Umbilical cord (tissue), 2 donors: ENCODE data around the gene ACTN1. TPM values are rescaled to one million over a fixed set of nuclear protein-coding genes. Genes with fewer than 3 reads are reported as not detected.
"Not testable (repeated sequence)": the region's sequence is repeated elsewhere in the genome, so short reads cannot be mapped to it uniquely, and the experiment has no call there.

Source experiments
- DNase-seq: peaks from one replicate; pipeline ENCODE4 v3.0.0-alpha.2; 2015; ENCODE audit warnings: low spot score
- total RNA-seq: library from RNA; depleted of rRNA; stranded (reverse); fragments of >200 nt; gene quantifications from one replicate; pipeline ENCODE4 v1.2.3, GENCODE V29; 2014; ENCODE audit warnings: low replicate concordance; ENCODE audit not compliant: insufficient read depth

The ACTN1 gene
- total RNA-seq, 1 donor from 2014 or later = 456 TPM

DNA sequence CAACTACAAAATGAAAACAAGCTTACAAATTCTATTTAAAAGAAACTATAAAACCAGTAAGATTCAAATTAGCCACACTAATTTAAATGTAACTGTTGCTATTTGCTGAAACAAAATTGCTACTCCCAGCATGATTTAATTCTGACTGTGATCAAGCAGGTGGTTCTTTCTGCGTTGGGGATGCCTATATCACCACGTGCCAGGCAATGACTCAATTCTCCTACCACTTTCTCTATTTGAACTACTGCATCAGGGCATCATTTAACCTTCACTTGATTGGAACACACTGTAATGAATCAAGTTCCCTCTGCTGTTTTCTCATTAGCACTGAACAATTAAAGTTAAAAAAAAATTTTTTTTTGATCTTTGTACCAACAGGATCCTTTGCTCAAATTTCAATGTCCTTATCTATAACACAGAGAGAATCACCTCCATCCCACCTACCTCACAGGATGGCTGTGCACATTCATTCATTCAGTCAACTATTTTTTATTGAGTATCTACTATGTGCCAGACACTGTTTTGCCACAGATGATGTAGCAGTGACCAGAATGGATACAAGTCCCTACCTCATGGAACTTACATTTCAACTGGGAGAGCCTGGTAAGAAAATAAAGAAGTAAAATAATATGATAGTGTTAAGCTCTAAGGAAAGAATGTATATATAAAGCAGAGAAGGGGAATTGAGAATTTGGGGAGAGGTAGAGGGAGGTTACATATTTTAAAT lies 8.0 kb upstream of the ACTN1 start:
- DNase-seq = no peak

DNA sequence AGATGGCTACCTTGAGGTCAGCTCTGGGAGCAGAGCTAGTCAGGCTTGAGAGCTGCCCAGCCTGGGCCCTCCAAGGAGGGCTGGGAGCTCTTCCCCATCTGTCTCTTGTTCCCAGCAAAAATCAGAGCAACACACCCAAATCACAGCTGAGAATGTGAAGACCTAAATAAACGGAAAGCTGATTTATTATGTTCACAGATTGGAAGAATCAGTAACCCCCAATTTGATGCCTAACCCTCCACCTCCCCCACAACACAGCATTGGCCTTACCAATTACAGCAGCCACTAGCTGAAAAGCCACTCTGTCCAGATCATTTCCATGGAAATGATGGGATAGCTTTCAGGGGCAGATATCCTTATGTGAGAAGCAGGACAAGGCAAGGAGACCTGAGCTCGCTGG lies 7.1 kb upstream of the ACTN1 start:
- DNase-seq = no peak

DNA sequence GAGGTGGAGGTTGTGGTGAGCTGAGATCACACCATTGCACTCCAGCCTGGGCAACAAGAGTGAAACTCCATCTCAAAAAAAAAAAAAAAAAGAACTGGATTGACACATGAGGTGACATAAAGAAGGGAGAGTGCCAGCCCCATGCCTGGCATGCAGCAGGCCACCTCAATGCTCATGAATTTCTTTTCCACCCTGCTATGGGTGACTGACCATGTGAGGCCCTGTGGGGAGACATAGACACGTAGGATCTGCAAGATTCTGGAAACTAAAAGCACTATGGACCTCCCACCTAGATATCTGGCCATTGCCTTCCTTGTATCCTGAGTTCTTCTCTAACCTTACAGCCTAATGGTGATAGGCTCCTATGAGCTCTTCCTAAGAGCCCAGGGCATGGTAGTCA lies 5.6 kb upstream of the ACTN1 start:
- DNase-seq = no peak

DNA sequence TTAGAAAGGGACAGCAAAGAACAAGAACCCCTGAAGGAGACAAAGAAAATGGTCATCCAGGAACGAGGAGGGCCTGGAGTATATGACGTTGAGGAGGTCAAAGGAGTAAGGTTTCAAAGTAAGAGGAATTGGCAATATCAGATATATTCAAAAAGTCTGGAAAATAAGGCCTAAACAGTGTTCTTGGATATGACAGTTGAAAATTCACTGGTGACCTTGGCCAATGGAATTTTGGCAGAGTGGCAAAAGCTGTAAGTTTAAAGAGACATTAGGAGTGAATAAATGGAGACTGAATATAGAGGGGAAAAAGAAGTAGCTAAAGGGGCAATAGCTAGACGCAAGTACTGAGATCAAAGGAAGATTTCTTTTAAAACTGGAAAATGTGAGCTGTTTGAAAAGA lies 4.1 kb upstream of the ACTN1 start:
- DNase-seq = no peak

DNA sequence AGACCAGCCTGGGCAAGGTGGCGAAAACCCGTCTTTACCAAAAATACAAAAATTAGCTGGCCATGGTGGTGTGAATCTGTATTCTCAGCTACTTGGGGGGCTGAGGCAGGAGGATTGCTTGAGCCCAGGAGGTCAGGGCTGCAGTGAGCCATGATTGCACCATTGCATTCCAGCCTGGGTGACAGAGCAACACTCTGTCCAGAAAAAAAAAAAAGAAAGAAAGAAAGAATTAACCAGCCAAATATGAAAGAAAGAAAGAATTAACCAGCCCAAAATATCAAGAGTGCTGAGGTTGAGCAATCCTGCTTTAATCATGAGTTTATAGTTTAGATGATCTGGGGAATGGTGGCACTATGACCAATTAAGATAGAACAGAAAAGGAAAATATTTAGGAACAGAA lies 3.5 kb upstream of the ACTN1 start:
- no peak for DNase-seq

DNA sequence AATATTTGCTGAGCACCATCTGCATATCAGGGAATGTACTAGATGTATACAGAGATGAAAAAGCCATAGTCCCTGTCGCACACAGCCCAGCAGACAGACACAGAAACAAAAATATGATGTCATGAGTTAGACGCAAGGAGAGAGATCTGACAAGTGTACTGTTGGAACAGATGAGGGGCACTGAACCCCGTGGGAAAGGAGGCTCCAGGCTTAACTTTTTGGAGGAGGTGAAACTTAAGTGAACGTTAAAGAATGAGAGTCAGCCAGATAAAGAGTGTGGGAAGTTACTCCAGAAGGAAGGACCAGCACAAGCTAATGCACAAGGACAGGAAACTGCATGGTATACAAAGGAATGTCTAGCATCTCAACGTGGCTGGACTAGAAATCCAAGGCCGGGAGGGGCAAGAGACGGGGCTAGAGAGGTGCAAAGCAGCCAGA lies 2.5 kb upstream of the ACTN1 start:
- DNase-seq = peak; percentile 63

DNA sequence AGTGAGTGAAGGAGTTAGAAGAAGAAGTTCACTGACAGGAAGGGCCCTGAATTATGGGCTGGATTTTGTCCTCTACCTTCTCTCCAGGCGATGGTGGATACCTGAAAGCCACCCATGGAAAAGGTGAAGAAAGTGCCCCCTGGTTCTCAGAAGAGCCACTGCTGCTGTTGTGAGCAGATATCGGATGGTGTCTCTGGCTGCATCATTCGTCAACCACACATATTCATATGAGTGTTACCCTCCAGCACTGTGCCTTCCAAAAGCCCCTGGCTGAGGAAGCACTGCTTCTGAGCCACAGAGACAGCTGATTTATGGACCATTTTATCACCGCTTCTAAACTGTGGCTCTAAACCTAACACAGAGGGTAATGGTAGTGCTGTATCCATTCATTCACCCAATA lies 2.0 kb upstream of the ACTN1 start:
- no peak for DNase-seq

DNA sequence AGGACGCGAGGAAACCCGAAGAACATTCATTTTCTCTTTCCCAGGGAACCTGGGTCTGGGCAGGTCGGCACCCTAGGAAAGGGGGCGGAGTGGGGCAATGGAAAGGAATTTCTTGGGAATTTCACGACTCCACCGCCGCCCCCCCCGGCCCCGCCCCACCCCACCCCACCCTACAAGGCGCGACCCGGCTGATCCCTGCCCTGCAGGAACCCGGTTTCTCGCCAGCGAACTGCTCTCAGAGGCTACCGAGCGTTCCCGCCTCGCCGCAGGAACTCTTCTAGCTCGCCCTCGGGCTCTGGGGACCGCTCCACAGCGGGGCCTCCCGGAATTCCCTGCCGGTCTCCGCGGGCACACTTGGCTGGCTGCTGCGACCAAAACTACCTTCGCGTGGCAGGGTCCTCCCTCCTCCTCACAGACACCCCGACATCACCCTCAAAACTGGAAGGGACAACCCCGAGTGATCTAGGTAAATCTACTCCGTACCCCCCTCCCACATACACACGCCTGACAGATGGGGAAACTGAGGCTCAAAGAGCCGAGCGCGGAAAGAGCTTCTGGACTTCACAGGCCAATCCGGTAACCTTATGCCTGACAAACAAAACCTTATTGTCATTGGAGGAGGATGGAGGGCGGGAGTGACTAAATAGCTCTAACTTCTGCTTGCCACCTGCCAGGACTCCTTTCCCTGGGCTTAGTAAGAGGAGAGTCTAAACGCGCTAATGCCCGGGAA lies 785 bp upstream of the ACTN1 start:
- no peak for DNase-seq

DNA sequence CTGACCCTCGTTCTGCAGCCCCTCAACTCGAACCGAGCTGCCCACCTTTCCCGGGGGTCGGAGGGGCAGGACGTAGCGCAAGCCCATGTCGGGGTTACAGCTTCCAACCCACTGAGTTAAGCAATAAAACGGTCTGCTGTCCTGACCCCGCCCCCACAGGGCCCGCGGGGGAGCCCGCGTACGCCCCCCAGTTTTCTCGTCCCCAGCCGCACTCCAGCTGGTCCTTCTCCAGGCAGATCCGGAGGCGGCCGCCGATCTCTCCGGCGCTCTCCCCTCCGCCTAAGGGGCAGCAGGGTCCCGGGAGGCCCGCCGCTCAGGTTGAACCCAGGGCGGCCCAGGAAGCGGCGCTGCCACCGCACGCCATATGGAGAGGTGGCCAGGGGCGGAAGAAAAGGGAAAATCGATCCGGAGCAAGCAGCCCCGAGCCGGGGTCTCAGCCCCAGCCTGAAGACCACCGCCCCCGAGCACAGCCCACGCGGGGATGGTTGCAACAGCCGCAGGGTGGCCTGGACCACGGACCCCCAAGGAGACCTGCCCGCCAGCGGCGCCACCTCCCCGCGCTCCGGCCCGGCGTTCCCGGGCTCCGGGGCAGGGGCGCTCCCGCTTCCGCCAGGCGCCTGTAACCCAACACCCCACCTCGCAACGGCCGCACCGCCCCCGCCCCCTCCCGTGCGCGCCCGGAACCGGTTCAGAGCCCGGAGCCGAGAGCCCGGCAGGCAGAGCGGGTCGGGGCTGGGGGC lies 760 bp downstream of the ACTN1 start:
- DNase-seq = peak; percentile 72

DNA sequence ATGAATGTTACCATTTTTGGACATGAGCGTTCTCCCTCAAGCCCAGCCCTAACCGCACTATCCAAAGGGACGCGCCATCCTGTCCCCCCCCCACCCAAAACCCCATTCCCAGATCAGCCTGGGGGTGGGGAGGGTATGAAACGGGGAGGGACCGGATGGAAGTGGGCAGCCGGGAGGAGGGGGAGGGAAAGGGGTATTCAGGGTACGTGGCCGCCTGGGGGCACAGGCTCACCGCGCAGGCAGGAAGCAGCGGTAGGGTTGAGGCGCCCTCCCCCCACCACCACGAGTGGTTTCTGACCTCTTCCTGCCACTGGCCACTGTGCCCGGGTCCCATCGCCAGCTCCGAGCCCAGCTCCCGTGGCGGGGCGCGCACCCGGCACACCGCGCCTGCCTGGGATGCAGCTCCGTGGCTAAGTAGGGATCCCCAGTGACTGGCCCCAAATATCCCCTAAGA lies 1.4 kb downstream of the ACTN1 start:
- DNase-seq = peak; percentile 92

DNA sequence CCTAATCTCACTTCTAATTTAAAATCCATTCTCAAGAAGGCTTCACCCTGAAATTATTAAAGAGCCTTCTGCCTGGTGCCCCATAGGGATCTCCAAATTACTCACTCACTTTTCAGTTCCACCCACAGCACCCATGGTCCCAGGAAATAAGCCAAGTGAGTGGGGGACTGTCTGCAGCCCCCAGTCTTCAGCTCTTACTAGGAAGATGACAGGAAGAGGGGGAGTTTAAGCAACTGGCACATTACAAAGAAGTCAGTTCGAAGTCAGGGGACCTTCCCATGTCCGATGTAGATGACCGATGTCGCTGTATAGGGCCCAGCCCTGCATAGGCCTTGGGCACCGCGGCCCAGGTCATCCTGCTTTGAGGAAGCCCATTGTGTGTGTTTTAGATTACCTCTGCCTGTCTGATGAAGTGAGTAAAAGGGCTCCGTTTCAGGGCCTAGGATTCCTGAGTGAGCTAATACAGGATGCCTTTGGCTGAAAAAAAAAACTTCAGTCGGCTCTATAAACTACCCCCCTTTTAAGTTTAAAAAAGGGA lies 1.9 kb downstream of the ACTN1 start:
- DNase-seq = no peak

DNA sequence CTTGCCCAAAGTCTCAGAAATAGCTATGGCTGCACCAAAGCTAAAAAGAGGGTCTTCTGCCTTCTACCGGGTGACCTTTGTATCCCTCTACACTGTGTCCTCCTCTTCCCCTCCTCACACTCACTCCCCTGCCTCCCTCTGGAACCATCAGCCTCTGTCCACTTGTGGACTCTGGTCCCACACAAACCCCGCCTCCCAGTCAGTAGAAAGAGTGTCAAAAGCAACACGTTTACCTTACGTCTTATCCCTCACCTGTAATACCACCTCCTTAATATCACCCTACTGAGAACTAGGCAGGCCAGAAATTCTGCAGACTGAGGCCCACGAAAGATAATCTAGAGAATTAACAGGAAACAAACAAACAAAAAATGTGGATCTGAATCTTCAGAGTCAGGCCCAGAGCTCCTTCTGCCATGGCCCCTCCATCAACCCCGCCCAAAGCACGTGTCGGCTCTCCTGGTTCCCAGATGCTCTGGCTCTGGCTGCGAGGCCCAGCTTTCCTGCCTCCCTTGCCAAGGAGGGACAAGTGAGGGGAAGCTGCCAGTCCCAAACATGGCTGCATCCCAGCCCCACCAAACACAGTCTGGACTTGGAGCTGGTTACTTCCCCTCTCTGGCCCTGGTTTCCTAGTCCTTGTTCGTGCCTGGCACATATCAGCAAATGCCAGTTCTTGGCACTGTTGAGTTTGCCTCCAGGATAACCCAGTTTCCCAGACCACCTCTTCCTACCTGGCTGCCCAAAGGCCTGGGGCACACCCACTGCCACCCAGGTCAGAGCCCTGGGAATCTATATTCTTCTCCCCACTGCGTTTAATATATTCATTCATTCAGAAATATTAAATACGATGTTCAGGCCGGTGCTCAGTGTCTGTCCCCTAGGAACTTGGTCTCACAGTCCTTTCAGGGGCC lies 2.7 kb downstream of the ACTN1 start:
- DNase-seq = peak; percentile 65

DNA sequence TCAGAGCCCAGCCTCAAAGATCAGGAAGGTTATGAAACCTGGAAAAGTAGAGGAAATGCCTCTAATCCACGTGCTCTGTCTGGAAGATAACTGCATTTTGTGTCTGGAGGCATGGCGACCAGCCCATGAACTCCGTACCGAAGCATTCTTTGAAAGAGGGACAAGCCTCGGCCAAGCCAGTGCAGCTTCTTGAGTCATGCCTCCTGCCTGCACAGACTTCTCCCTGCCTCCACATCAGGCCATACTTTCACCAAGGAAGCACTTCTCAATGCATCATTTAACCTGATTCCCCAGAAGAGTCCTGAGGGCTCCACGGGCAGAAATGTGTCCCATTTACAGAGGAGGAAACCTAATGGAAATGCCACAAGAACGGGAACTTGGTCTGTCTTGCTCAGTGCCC lies 3.4 kb downstream of the ACTN1 start:
- DNase-seq = peak; percentile 83

DNA sequence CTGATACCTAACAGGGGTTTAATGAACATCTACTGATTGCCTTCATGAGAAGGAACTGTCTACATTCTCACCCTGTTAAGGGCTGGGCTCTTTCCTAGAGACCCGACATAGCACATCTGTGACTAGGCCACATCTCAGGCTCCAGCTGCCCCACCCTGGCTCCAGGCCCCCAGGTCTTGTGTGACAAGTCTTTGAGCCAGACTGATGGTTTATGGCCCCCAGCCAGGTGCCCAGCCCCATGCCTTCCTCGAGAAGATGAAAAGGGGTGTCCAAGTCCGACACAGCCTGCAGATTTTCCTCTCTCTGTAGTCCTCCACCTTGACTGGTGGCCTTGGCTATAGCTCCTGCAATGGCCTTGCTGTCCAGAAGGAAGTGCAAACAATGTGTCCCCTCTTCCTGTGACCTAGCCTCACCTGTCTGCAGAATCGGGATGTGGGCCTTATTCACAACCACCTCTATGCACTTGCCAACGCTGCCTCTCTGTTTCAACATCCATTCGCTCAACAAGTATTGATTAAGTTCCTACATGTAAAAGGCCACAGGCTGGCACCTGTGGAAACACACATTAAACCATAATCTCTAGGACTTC lies 4.2 kb downstream of the ACTN1 start:
- DNase-seq = no peak

DNA sequence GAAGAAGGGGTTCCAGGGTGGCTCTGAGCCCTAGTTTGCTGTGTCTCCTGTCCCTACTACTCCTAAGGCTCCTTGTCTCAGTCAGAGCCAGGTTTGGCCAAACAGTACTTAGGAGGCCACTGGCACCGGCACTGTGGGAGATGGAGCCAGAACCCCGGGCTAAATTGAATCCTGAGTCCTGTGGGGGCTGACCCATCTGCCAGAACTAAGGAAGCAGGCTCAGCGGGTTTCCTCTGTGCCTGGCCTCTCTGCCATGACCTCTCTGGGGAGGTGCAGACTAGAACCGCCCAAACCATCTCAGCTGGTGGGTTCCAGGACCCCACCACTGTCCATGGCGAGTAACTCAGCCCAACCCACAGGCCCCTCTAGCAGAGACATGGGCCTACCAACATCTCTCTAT lies 5.5 kb downstream of the ACTN1 start:
- DNase-seq = no peak

DNA sequence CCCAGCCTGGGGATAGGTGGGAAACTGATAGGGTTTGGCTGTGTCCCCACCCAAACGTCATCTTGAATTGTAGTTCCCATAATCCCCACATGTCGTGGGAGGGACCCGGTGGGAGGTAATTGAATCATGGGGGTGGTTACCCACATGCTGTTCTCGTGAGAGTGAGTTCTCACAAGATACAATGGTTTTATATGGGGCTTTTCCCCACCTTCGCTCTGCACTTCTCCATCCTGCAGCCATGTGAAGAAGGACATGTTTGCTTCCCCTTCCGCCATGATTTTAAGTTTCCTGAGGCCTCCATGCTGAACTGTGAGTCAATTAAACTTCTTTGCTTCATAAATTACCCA lies 5.9 kb downstream of the ACTN1 start:
- not testable (repeated sequence) for DNase-seq

DNA sequence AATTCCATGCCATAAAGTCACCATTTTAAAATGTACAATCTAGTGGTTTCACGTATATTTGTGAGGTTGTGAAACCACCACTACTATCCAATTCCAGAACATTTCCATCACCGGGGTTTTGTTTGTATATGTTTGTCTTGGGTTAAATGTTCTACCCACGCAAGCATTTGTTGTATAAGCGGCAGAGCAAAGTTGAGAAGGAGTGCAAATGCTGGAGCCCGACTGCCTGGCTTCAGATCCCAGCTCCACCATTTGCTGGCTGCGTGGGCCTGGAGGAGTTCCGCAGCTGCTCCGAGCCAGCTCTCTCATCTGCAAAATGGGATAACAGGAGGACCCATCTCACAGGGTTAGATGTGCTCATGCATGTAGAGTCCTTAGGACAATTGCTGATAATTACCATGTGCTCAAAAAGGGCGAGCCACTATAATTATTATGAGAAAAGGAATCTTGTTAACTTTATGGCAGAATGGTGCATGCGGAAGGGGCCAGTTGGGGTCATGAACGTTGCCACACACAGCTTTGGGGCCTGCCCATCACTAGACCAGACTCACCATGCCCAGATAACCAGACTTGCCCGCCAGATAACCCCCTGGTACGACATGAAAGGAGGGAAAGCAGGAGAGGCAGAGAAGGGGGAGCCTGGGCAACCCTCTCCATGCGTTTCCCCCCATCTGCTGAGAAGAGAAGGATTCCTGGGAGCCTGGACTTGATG lies 6.4 kb downstream of the ACTN1 start:
- no peak for DNase-seq

DNA sequence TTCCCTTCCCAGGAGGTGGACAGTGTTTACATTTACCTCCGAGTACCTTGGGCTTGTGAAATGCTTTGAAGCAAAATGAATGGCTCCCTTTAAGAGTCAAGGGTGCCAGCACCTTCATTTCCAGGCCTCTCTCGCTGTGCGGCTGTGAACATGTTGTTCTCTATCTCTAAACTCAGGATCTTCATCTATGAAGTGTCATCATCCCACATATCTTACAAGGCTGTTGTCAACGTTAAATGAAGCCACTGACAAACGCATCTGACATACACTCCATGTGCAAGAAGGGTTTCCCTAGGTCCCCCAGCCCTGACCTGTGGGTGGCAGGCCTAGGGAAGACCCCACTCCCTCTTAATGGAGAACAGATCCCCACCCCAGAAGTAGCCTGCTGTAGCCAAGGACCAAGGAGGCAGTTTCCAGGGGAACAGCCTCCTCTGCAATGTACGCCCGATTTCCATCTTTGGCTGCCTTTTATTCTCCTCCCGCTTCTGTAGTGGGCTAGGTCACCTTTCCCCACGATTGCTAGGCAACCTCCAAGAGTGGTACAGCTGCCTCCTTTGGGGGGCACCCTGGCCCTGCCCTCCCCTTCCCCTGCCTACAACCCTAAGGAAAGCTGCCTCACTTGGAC lies 7.6 kb downstream of the ACTN1 start:
- no peak for DNase-seq

DNA sequence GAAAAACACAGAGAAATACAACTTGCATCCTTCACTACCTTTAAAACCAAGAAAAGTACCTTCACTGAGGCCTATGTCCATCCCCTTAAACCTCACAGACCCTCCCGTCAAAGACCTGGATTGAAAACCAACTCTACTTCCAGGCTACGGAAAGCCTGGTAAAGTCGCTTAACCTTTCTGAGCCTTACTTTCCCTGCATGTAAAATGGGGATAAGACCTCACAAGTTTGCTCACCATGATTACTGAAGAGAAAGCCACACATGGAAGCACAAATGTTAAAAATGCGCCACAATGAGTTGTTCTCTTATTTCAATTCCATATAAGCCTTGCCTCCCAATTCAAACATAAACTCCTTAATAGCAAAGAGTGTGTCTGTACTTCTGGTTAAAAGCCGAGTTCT lies 8.4 kb downstream of the ACTN1 start:
- DNase-seq = no peak
